Endothelial cell (in vitro differentiated cells): Measurements from ENCODE around the gene AGPAT4. TPM values are rescaled to one million over a fixed set of nuclear protein-coding genes. Genes with fewer than 3 reads are reported as not detected.

Experiments
- DNase-seq: peaks from one replicate; pipeline ENCODE4 v3.0.0; 2021; ENCODE audit warnings: low spot score
- H3K27ac Mint-ChIP-seq: one replicate; pipeline ENCODE4 v1.8.0; 2021; ENCODE audit warnings: mixed read lengths, inconsistent platforms; ENCODE audit not compliant: unreplicated experiment
- H3K27me3 Mint-ChIP-seq: one replicate; pipeline ENCODE4 v1.8.0; 2021; ENCODE audit warnings: mild to moderate bottlenecking, moderate library complexity, mixed read lengths, inconsistent platforms; ENCODE audit not compliant: unreplicated experiment
- H3K36me3 Mint-ChIP-seq: one replicate; pipeline ENCODE4 v1.8.0; 2021; ENCODE audit warnings: mild to moderate bottlenecking, low read depth, mixed read lengths, inconsistent platforms; ENCODE audit not compliant: unreplicated experiment
- H3K4me1 Mint-ChIP-seq: one replicate; pipeline ENCODE4 v1.8.0; 2021; ENCODE audit warnings: mild to moderate bottlenecking, mixed read lengths, inconsistent platforms; ENCODE audit not compliant: unreplicated experiment
- H3K4me3 Mint-ChIP-seq: one replicate; pipeline ENCODE4 v1.8.0; 2021; ENCODE audit warnings: mild to moderate bottlenecking, mixed read lengths, inconsistent platforms; ENCODE audit not compliant: unreplicated experiment
- H3K9me3 Mint-ChIP-seq: one replicate; pipeline ENCODE4 v1.8.0; 2021; ENCODE audit warnings: mixed read lengths, inconsistent platforms; ENCODE audit not compliant: unreplicated experiment
- CTCF ChIP-seq: fragments of 200-600 bp; sonication (generic); IDR thresholded peaks from one replicate; pipeline ENCODE4 v1.5.0; 2021; ENCODE audit warnings: antibody characterized with exemption; ENCODE audit not compliant: unreplicated experiment
- total RNA-seq: library from RNA; stranded (reverse); fragmentation: NEBNext Ultra II Directional; extraction: Animal tissue kit (Norgen Biotek cat#: 25700); gene quantifications from one replicate; pipeline ENCODE4 v1.2.1, GENCODE V29; 2021; ENCODE audit not compliant: unreplicated experiment

The AGPAT4 gene
- total RNA-seq, 1 donor from 2014 or later, result 25.2 TPM

- H3K27ac Mint-ChIP-seq, result no peak overlapping the region
- no peak for TF ChIP-seq CTCF
- no peak overlapping the region for H3K4me3 Mint-ChIP-seq
- peaks cover 2% of the 10 kb centered on the region for H3K4me1 Mint-ChIP-seq
- peaks cover 10% of the 10 kb centered on the region for H3K9me3 Mint-ChIP-seq
- no peak for DNase-seq
- H3K27me3 Mint-ChIP-seq, result peaks cover 11% of the 10 kb centered on the region
- peaks cover 52% of the 10 kb centered on the region for H3K36me3 Mint-ChIP-seq
Observed at GRCh38 chr6:161130967-161131766, 142.7 kb downstream of the AGPAT4 start.

GRCh38 chr6:161130541-161130940 lies 143.3 kb downstream of the AGPAT4 start:
- Mint-ChIP-seq H3K9me3 (peaks cover 15% of the 10 kb centered on the region), H3K27ac (no peak overlapping the region), H3K36me3 (peaks cover 56% of the 10 kb centered on the region), H3K27me3 (peaks cover 11% of the 10 kb centered on the region), H3K4me1 (no peaks in the 10 kb centered on the region), H3K4me3 (no peak overlapping the region)
- no peak for DNase-seq
- TF ChIP-seq CTCF, result no peak

DNA sequence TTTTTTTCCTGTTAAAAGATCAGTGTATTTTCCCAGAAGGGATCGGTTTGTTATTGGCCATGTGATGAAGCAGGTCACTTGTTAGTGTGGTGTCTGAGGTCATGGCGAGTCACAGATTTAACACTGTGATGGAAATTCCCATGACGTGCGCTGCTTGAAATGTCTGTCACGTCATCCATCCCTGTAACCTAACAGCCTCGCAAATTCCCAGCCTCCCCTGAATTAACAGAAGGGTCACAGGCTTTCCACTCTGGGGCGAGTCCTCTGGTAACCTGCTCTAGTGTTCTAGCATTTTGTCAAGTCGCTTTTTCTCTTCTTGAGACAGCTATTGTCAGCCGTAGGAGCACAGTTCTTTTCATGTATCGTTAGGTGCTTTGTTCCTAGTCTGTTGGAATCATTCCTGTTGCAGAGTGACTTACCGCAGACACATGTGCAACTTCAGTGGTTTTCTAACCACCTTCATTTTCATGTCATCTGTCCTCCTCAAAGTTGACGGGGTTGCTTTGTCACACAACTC lies 145.1 kb downstream of the AGPAT4 start:
- Mint-ChIP-seq H3K36me3 (peaks cover 59% of the 10 kb centered on the region), H3K4me1 (no peaks in the 10 kb centered on the region), H3K27me3 (peaks cover 5% of the 10 kb centered on the region), H3K4me3 (no peak overlapping the region), H3K27ac (no peak overlapping the region), H3K9me3 (peaks cover 15% of the 10 kb centered on the region)
- DNase-seq, result no peak
- no peak for TF ChIP-seq CTCF

DNA sequence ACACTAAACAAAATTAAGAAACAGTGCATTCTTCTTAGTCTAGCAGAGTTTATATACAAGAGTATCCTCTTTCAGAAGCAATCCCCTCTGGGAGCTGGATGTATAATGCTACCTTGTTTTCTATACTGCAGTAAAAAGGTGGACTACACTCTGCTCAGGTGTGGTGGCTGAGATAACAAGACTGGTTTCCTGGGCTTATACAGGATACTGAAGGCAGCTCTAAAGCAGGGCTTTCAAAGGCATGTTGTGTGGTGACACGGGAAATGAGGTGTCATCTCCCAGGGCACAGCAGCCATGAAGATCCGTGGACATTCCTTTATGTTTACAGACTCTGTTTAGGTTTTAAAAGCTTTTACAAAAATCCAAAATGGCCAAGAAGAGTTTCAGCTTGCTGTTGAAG lies 145.6 kb downstream of the AGPAT4 start:
- no peak overlapping the region for H3K27ac Mint-ChIP-seq
- TF ChIP-seq CTCF, result no peak
- H3K4me1 Mint-ChIP-seq, result no peaks in the 10 kb centered on the region
- peaks cover 64% of the 10 kb centered on the region for H3K36me3 Mint-ChIP-seq
- H3K4me3 Mint-ChIP-seq, result no peak overlapping the region
- peaks cover 15% of the 10 kb centered on the region for H3K9me3 Mint-ChIP-seq
- DNase-seq, result no peak
- peaks cover 2% of the 10 kb centered on the region for H3K27me3 Mint-ChIP-seq

- peak overlapping the region; percentile 78 for H3K4me3 Mint-ChIP-seq
- H3K9me3 Mint-ChIP-seq, result peaks cover 15% of the 10 kb centered on the region
- peaks cover 2% of the 10 kb centered on the region for H3K27me3 Mint-ChIP-seq
- peaks cover 69% of the 10 kb centered on the region for H3K36me3 Mint-ChIP-seq
- H3K27ac Mint-ChIP-seq, result no peak overlapping the region
- H3K4me1 Mint-ChIP-seq, result no peaks in the 10 kb centered on the region
- no peak for TF ChIP-seq CTCF
- no peak for DNase-seq
Observed at GRCh38 chr6:161127071-161127740, 146.7 kb downstream of the AGPAT4 start.
